Breast epithelium (tissue), 3 donors: ENCODE results near the gene KDSR.

Source experiments
- CTCF ChIP-seq, 3 donors: fragments of 450-650 bp; IDR thresholded peaks; one replicate each; pipeline ENCODE4 v1.5.1; 2016 to 2017; ENCODE audit warnings: antibody characterized with exemption in 3 of 3, mild to moderate bottlenecking in 3 of 3, moderate library complexity in 3 of 3
- POLR2A ChIP-seq: fragments of 450-650 bp; IDR thresholded peaks from one replicate; pipeline ENCODE4 v1.6.1; 2016; ENCODE audit warnings: antibody characterized with exemption, mild to moderate bottlenecking, moderate library complexity
- POLR2AphosphoS5 ChIP-seq, 3 donors: sonication (generic); formaldehyde crosslinking; IDR thresholded peaks; one replicate each; pipeline ENCODE4 v1.6.1; 2017; ENCODE audit warnings: antibody characterized with exemption in 3 of 3

DNA sequence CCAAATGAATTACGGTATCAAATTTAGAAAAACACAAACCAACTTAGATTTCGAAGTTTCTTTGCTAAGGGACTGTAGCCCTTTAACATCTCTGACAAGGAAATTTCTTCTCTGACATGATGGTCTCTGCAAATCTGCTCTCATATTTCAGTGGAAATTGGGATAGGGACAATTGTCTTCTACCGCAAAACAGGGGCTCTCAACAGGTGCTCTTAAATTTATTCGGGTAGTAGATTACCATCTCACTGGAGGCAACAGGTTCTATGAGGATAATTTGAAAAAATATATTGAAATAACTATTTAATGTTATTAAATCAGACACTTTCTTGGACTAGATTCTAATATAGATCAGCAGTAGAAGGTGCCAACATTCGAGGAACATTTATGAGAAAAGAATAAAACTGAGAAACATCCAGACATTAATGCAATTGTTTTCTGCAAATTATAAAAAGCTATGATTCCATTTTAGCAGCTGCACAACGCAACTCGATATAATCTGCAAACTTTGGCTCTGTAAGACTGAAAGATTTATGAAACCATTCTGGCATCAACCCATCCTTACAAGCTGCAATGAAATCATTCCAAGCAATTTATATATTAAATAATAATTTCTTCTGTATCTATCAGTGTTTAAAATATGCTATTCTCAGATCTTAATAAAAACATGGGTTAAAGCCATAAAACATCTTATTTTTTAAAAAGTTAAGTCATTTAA, 37.4 kb downstream of the KDSR start:
- no peak for TF ChIP-seq CTCF (IDR thresholded peaks at IDR 0.05)
- TF ChIP-seq POLR2AphosphoS5 (IDR thresholded peaks at IDR 0.05), result no peak
- no peak for TF ChIP-seq POLR2A
